Stimulated activated naive B cell treated with anti-CD40 and anti-IgM and Interleukin-4, amounts not matched to agents 10 μg/mL and 1 μg/mL and 100 μg/mL, for 72 hours (primary cell): ENCODE results near the gene ARMC7.

Experiments used
- ATAC-seq, 2 donors: fragments of 150-1000 bp; cut with Tn5 transposase; replicated peaks; 2 replicates each; pipeline ENCODE4 v1.10.0; 2021; ENCODE audit warnings: moderate library complexity in 1 of 2
- DNase-seq: peaks from one replicate; pipeline ENCODE4 v3.0.0; 2021
- H3K27ac Mint-ChIP-seq: one replicate; pipeline ENCODE4 v1.8.0; 2022; ENCODE audit warnings: mild to moderate bottlenecking, mixed read lengths
- H3K27me3 Mint-ChIP-seq, 2 donors: one replicate each; pipeline ENCODE4 v1.8.0; 2022; ENCODE audit warnings: mixed read lengths in 2 of 2
- H3K36me3 Mint-ChIP-seq, 2 donors: one replicate each; pipeline ENCODE4 v1.8.0; 2022; ENCODE audit warnings: mixed read lengths in 2 of 2, mild to moderate bottlenecking in 1 of 2
- H3K4me1 Mint-ChIP-seq, 2 donors: one replicate each; pipeline ENCODE4 v1.8.0; 2022; ENCODE audit warnings: mixed read lengths in 2 of 2, mild to moderate bottlenecking in 1 of 2
- H3K4me3 Mint-ChIP-seq, 2 donors: one replicate each; pipeline ENCODE4 v1.8.0; 2022; ENCODE audit warnings: mild to moderate bottlenecking in 2 of 2, mixed read lengths in 2 of 2, moderate library complexity in 1 of 2
- H3K9me3 Mint-ChIP-seq, 2 donors: one replicate each; pipeline ENCODE4 v1.8.0; 2022; ENCODE audit warnings: mixed read lengths in 2 of 2, mild to moderate bottlenecking in 1 of 2

The ARMC7 gene

DNA sequence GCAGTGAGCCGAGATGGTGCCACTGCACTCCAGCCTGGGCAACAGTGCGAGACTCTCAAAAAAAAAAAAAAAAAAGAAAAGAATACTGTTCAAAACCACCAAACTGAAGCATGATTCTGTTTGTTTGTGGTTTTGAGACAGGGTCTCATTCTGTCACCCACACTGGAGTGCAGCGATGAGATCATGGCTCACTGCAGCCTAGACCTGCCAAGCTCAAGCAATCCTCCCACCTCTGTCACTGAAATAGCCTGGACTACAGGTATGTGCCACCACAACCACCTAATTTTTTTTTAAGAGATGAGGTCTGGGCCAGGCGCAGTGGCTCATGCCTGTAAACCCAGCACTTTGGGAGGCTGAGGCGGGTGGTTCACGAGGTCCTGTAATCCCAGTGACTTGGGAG is 68.7 kb downstream of the ARMC7 start:
- Mint-ChIP-seq H3K27me3 (no peaks in the 10 kb centered on the region), H3K27ac (no peak overlapping the region), H3K36me3 (peaks cover 22 to 28% of the 10 kb centered on the region in 2 donors), H3K4me1 (peaks cover 11 to 40% of the 10 kb centered on the region in 2 donors), H3K4me3 (no peak overlapping the region), H3K9me3 (no peaks in the 10 kb centered on the region)
- ATAC-seq (no peak), DNase-seq (no peak)
